WTC11 (cell line): ENCODE measurements around the gene DPH5. TPM values are rescaled to one million over a fixed set of nuclear protein-coding genes. Genes with fewer than 3 reads are reported as not detected.

Source experiments
- ATAC-seq: fragments of 200-7000 bp; cut with Tn5 transposase; 2 replicates; pipeline ENCODE4 v1.10.0; 2021; ENCODE audit warnings: mild to moderate bottlenecking, moderate library complexity
- CTCF ChIA-PET: fragments of 300-600 bp; sonication (Branson Sonifier 250); formaldehyde crosslinking; loops from one replicate; lab custom pipeline; 2021; ENCODE audit warnings: antibody characterized with exemption; lab: Charles Lee
- POLR2A ChIA-PET: fragments of 350-600 bp; sonication (Branson Sonifier 250); formaldehyde crosslinking; loops from one replicate; lab custom pipeline; 2021; ENCODE audit warnings: antibody characterized with exemption; lab: Charles Lee
- DNase-seq: peaks from one replicate; pipeline ENCODE4 v3.0.0; 2021; ENCODE audit warnings: low spot score
- H3K27ac Mint-ChIP-seq: 2 replicates; pipeline ENCODE4 v1.8.0; 2021; ENCODE audit warnings: mixed read lengths
- H3K27me3 Mint-ChIP-seq: 2 replicates; pipeline ENCODE4 v1.8.0; 2021; ENCODE audit warnings: low read depth, mild to moderate bottlenecking, moderate library complexity, mixed read lengths
- H3K36me3 Mint-ChIP-seq: 2 replicates; pipeline ENCODE4 v1.8.0; 2021; ENCODE audit warnings: mixed read lengths
- H3K4me1 Mint-ChIP-seq: 2 replicates; pipeline ENCODE4 v1.8.0; 2022; ENCODE audit warnings: mixed read lengths
- H3K4me3 Mint-ChIP-seq: 2 replicates; pipeline ENCODE4 v1.8.0; 2021; ENCODE audit warnings: mild to moderate bottlenecking, moderate library complexity, mixed read lengths
- H3K9me3 Mint-ChIP-seq: 2 replicates; pipeline ENCODE4 v1.8.0; 2021; ENCODE audit warnings: mixed read lengths
- ATF1 ChIP-seq: sonication (generic); formaldehyde crosslinking; IDR thresholded peaks from 2 replicates; pipeline ENCODE4 v1.8.1; 2023; ENCODE audit warnings: mild to moderate bottlenecking, moderate library complexity, missing genetic modification reagents
- ATF3 ChIP-seq: sonication (generic); formaldehyde crosslinking; conservative IDR thresholded peaks from 2 replicates; pipeline ENCODE4 v1.8.1; 2022; ENCODE audit warnings: mild to moderate bottlenecking, missing genetic modification reagents
- CBFB ChIP-seq: sonication (generic); formaldehyde crosslinking; IDR thresholded peaks from 2 replicates; pipeline ENCODE4 v1.8.1; 2022; ENCODE audit warnings: mild to moderate bottlenecking, low read depth, missing genetic modification reagents
- ELF4 ChIP-seq: sonication (generic); formaldehyde crosslinking; IDR thresholded peaks from 2 replicates; pipeline ENCODE4 v1.8.1; 2022; ENCODE audit warnings: low read depth, mild to moderate bottlenecking, moderate library complexity, missing genetic modification reagents
- GABPB1 ChIP-seq: sonication (generic); formaldehyde crosslinking; IDR thresholded peaks from 2 replicates; pipeline ENCODE4 v1.8.1; 2023; ENCODE audit warnings: mild to moderate bottlenecking, missing genetic modification reagents
- GTF2I ChIP-seq: fragments of 250-450 bp; sonication (Bioruptor Pico); conservative IDR thresholded peaks from 2 replicates; pipeline ENCODE4 v1.4.0; 2021; ENCODE audit warnings: mild to moderate bottlenecking
- HMGXB4 ChIP-seq: sonication (generic); formaldehyde crosslinking; IDR thresholded peaks from 2 replicates; pipeline ENCODE4 v1.8.1; 2023; ENCODE audit warnings: mild to moderate bottlenecking, moderate library complexity, missing genetic modification reagents
- MLX ChIP-seq: sonication (generic); formaldehyde crosslinking; IDR thresholded peaks from 2 replicates; pipeline ENCODE4 v1.8.1; 2023; ENCODE audit warnings: mild to moderate bottlenecking, missing genetic modification reagents, moderate library complexity
- NFE2L1 ChIP-seq: sonication (generic); formaldehyde crosslinking; IDR thresholded peaks from 2 replicates; pipeline ENCODE4 v1.8.1; 2023; ENCODE audit warnings: missing genetic modification reagents
- SMAD3 ChIP-seq: sonication (generic); formaldehyde crosslinking; IDR thresholded peaks from 2 replicates; pipeline ENCODE4 v1.8.0; 2022; ENCODE audit warnings: missing genetic modification reagents, mild to moderate bottlenecking, borderline replicate concordance
- SP1 ChIP-seq: sonication (generic); formaldehyde crosslinking; conservative IDR thresholded peaks from 2 replicates; pipeline ENCODE4 v1.8.1; 2022; ENCODE audit warnings: missing genetic modification reagents
- TEAD4 ChIP-seq: sonication (generic); formaldehyde crosslinking; IDR thresholded peaks from 2 replicates; pipeline ENCODE4 v1.8.0; 2022; ENCODE audit warnings: mild to moderate bottlenecking, missing genetic modification reagents
- USF2 ChIP-seq: sonication (generic); formaldehyde crosslinking; IDR thresholded peaks from 2 replicates; pipeline ENCODE4 v1.8.1; 2023; ENCODE audit warnings: mild to moderate bottlenecking, missing genetic modification reagents, moderate library complexity
- ZMAT4 ChIP-seq: fragments of 250-450 bp; sonication (Bioruptor Pico); IDR thresholded peaks from 2 replicates; pipeline ENCODE4 v1.9.0; 2021; ENCODE audit warnings: mild to moderate bottlenecking
- ZNF121 ChIP-seq: sonication (generic); formaldehyde crosslinking; IDR thresholded peaks from 2 replicates; pipeline ENCODE4 v1.8.0; 2023; ENCODE audit warnings: missing genetic modification reagents
- ZNF317 ChIP-seq: sonication (generic); formaldehyde crosslinking; IDR thresholded peaks from 2 replicates; pipeline ENCODE4 v1.8.1; 2023; ENCODE audit warnings: low read depth, mild to moderate bottlenecking, moderate library complexity, missing genetic modification reagents, borderline replicate concordance
- ZNF416 ChIP-seq: fragments of 250-450 bp; sonication (Bioruptor Pico); IDR thresholded peaks from 2 replicates; pipeline ENCODE4 v1.9.0; 2021; ENCODE audit warnings: mild to moderate bottlenecking, inconsistent platforms
- ZNF423 ChIP-seq: fragments of 250-450 bp; sonication (Bioruptor Pico); IDR thresholded peaks from 2 replicates; pipeline ENCODE4 v2.1.2; 2022; ENCODE audit warnings: mild to moderate bottlenecking, moderate library complexity
- ZNF532 ChIP-seq: fragments of 250-450 bp; sonication (Bioruptor Pico); IDR thresholded peaks from 2 replicates; pipeline ENCODE4 v1.9.0; 2021; ENCODE audit warnings: mild to moderate bottlenecking, borderline replicate concordance
- total RNA-seq: library from RNA; stranded (reverse); gene quantifications from 3 replicates; pipeline ENCODE4 v1.2.3, GENCODE V29; 2021
- TF ChIP-seq, protein P1 (sequence below): sonication (generic); formaldehyde crosslinking; IDR thresholded peaks from 2 replicates; pipeline ENCODE4 v1.8.1; 2022; ENCODE audit warnings: mild to moderate bottlenecking, moderate library complexity, missing genetic modification reagents
- TF ChIP-seq, protein P2 (sequence below): sonication (generic); formaldehyde crosslinking; IDR thresholded peaks from 2 replicates; pipeline ENCODE4 v1.8.1; 2023; ENCODE audit warnings: mild to moderate bottlenecking, missing genetic modification reagents
- TF ChIP-seq, protein P3 (sequence below): sonication (generic); formaldehyde crosslinking; IDR thresholded peaks from 2 replicates; pipeline ENCODE4 v1.8.1; 2022; ENCODE audit warnings: low read depth, missing genetic modification reagents, borderline replicate concordance
- TF ChIP-seq, protein P4 (sequence below): fragments of 200-600 bp; IDR thresholded peaks from 2 replicates; pipeline ENCODE4 v1.8.0; 2022; ENCODE audit warnings: antibody characterized with exemption

The DPH5 gene
- total RNA-seq, 1 experiment from 2014 or later, result 64.8 TPM

DNA sequence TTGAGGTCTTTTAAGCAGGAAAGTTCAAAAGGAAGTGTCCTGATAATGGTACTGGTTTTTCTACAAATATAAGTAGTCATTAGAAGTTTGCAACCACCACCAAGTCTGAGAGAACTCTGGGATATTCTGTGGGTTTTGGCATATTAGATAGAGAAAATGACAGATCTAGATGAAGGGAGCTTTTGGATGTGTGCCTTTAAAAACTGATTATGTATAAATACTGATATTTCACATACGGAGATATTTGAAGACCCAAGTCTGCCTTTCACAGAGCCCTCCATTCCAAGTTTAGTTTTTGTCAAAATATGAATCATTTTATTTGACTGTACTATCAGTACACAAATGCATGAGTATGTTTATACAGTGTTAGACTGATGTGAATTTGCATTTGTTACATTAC lies 48.6 kb downstream of the DPH5 start (continued):
- TF ChIP-seq ZNF532, result no peak
- TF ChIP-seq MLX (CRISPR knock-in tag), result no peak
- TF ChIP-seq GABPB1 (CRISPR knock-in tag), result no peak
- TF ChIP-seq CBFB (CRISPR knock-in tag), result no peak
- TF ChIP-seq ZNF121 (CRISPR knock-in tag), result no peak
- TF ChIP-seq, protein P1, sequence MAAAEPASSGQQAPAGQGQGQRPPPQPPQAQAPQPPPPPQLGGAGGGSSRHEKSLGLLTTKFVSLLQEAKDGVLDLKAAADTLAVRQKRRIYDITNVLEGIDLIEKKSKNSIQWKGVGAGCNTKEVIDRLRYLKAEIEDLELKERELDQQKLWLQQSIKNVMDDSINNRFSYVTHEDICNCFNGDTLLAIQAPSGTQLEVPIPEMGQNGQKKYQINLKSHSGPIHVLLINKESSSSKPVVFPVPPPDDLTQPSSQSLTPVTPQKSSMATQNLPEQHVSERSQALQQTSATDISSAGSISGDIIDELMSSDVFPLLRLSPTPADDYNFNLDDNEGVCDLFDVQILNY (CRISPR knock-in tag), result no peak
- no peak for TF ChIP-seq GTF2I

DNA sequence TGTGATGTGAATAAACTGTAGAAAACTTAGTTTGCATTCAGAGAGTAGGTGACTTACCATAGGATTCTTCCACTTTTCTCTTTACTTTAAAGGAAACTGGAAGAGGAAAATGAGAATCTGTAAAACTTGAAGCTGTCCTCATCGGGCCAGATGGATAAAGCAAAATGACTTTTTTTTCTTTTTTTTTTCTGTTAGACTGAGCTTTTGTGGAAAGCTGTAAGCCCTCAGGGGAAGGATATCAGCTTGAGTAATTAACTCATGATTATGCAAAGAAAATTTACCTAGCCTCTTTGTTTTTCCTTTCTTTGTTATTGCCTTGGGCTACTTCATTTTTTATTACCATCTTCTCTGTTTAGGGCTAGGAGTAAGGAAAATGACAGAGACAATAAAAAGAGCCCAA lies 53.4 kb downstream of the DPH5 start:
- POLR2A ChIA-PET, result no interaction called here
- peaks cover 35% of the 10 kb centered on the region for H3K4me1 Mint-ChIP-seq
- no peaks in the 10 kb centered on the region for H3K9me3 Mint-ChIP-seq
- H3K27me3 Mint-ChIP-seq, result no peaks in the 10 kb centered on the region
- peak overlapping the region; percentile 14; the same call in 1 of the 2 replicates for H3K27ac Mint-ChIP-seq
- no peak overlapping the region for H3K4me3 Mint-ChIP-seq
- no peak for DNase-seq
- H3K36me3 Mint-ChIP-seq, result peaks cover 21% of the 10 kb centered on the region
- no peak for ATAC-seq
- CTCF ChIA-PET, result no interaction called here
- no peak for TF ChIP-seq TEAD4
- TF ChIP-seq ZNF317, result no peak
- TF ChIP-seq ATF3, result no peak
- no peak for TF ChIP-seq ZNF416
- TF ChIP-seq USF2, result no peak
- no peak for TF ChIP-seq ELF4
- no peak for TF ChIP-seq ZNF423 (CRISPR knock-in tag)
- no peak for TF ChIP-seq ZMAT4 (CRISPR knock-in tag)
- TF ChIP-seq HMGXB4 (CRISPR knock-in tag), result no peak
- TF ChIP-seq, protein P2, sequence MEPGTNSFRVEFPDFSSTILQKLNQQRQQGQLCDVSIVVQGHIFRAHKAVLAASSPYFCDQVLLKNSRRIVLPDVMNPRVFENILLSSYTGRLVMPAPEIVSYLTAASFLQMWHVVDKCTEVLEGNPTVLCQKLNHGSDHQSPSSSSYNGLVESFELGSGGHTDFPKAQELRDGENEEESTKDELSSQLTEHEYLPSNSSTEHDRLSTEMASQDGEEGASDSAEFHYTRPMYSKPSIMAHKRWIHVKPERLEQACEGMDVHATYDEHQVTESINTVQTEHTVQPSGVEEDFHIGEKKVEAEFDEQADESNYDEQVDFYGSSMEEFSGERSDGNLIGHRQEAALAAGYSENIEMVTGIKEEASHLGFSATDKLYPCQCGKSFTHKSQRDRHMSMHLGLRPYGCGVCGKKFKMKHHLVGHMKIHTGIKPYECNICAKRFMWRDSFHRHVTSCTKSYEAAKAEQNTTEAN (CRISPR knock-in tag), result no peak
- TF ChIP-seq SP1, result no peak
- no peak for TF ChIP-seq NFE2L1 (CRISPR knock-in tag)
- no peak for TF ChIP-seq GABPB1 (CRISPR knock-in tag)
- TF ChIP-seq, protein P3, sequence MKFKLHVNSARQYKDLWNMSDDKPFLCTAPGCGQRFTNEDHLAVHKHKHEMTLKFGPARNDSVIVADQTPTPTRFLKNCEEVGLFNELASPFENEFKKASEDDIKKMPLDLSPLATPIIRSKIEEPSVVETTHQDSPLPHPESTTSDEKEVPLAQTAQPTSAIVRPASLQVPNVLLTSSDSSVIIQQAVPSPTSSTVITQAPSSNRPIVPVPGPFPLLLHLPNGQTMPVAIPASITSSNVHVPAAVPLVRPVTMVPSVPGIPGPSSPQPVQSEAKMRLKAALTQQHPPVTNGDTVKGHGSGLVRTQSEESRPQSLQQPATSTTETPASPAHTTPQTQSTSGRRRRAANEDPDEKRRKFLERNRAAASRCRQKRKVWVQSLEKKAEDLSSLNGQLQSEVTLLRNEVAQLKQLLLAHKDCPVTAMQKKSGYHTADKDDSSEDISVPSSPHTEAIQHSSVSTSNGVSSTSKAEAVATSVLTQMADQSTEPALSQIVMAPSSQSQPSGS (CRISPR knock-in tag), result no peak
- no peak for TF ChIP-seq ATF1
- TF ChIP-seq, protein P4, sequence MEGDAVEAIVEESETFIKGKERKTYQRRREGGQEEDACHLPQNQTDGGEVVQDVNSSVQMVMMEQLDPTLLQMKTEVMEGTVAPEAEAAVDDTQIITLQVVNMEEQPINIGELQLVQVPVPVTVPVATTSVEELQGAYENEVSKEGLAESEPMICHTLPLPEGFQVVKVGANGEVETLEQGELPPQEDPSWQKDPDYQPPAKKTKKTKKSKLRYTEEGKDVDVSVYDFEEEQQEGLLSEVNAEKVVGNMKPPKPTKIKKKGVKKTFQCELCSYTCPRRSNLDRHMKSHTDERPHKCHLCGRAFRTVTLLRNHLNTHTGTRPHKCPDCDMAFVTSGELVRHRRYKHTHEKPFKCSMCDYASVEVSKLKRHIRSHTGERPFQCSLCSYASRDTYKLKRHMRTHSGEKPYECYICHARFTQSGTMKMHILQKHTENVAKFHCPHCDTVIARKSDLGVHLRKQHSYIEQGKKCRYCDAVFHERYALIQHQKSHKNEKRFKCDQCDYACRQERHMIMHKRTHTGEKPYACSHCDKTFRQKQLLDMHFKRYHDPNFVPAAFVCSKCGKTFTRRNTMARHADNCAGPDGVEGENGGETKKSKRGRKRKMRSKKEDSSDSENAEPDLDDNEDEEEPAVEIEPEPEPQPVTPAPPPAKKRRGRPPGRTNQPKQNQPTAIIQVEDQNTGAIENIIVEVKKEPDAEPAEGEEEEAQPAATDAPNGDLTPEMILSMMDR, result no peak
- no peak for TF ChIP-seq SMAD3 (CRISPR knock-in tag)
